Activated gamma-delta T cell treated with anti-CD3 and anti-CD28 coated beads, Interleukin-2, amount 50 U/mL, for 16 hours (primary cell): ENCODE data around the gene TDRKH.

ENCODE experiments used
- DNase-seq: peaks from one replicate; pipeline ENCODE4 v3.0.0-alpha.2; 2020; ENCODE audit warnings: low read depth

Gene TDRKH

GRCh38 chr1:151790071-151790939, at the start of gene TDRKH:
TSS of gene TDRKH (minus strand) at chr1:151790500. CDS start at chr1:151783022, 7,478 bp downstream.
- DNase-seq, result peak; percentile 98

GRCh38 chr1:151839457-151840403, 49.4 kb upstream of the TDRKH start, which contains the start of gene C2CD4D:
TSS of gene C2CD4D (minus strand) at chr1:151839820. CDS start at chr1:151838989, 831 bp downstream.
- peak; percentile 47 for DNase-seq

GRCh38 chr1:151839082-151839412, 48.7 kb upstream of the TDRKH start:
- no peak for DNase-seq

GRCh38 chr1:151838222-151839081, 48.2 kb upstream of the TDRKH start:
- no peak for DNase-seq

DNA sequence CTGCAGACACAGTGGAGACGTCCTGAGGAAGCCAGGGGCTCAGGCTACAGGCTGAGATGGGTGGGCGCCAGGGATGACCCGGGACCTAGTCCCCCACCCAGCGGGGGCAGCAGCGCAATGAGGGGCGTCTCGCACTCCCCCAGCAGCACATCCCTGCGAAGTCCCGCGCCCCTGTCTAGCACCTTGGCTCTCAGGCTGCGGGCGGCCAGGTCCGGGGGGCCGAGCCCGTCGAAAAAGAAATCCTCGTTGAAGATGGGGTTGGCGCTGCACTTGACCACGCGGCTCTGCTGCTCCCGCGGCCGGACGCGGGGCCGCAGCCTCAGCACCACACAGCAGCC, 47.6 kb upstream of the TDRKH start:
- DNase-seq, result no peak

- DNase-seq, result no peak
Observed at GRCh38 chr1:151837197-151837596, 46.9 kb upstream of the TDRKH start.

DNA sequence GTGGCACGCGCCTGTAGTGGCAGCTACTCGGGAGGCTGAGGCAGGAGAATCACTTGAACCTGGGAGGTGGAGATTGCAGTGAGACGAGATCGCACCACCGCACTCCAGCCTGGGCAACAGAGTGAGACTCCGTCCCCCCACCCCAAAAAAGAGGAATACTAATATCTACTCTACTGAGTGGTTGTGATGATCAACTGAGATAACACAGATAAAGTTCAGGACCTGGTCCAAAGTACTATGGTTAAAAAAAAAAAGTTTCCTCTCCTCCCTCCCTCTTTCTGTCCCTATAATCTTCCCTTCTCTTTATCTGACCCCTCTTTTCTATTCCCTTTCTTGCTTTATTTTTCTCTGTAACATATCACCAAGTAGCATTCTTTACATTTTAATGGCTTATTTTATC, 45.3 kb upstream of the TDRKH start:
- DNase-seq, result no peak

- DNase-seq, result no peak
Observed at GRCh38 chr1:151834239-151834638, 43.9 kb upstream of the TDRKH start.

- no peak for DNase-seq
Observed at GRCh38 chr1:151833172-151833900, 43.0 kb upstream of the TDRKH start.

DNA sequence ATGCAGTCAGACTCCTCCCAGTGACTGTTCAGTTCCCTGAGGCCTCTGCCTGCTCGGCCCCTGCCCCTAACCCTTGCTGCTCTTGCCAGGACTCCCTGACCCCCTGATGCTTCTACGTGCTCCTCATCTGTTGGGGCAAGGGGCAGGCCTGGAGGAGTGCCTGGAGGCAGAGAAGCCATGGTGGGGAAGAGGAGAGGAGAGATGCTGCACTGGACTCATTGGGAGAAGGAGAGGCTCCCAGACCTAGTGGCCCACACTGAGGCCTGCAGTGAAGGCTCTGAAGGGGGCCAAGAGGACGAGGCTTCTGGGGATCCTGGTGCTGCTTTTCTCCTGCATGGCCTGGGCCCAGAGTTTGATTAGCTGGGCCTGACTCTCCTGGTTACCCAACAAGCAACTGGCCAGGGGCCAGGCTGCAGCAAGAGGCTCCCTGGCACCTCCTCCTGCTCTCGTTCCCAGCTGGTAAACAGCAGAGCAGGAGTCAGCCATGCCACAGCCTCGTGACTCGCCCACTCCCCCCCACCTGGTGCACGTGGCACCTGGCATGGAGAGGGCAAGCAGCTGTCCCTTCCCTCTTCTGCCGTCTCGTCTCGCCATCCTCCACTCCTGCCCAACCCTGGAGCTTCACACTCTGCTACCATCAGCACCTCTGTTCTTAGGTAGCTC, 42.1 kb upstream of the TDRKH start:
- no peak for DNase-seq

DNA sequence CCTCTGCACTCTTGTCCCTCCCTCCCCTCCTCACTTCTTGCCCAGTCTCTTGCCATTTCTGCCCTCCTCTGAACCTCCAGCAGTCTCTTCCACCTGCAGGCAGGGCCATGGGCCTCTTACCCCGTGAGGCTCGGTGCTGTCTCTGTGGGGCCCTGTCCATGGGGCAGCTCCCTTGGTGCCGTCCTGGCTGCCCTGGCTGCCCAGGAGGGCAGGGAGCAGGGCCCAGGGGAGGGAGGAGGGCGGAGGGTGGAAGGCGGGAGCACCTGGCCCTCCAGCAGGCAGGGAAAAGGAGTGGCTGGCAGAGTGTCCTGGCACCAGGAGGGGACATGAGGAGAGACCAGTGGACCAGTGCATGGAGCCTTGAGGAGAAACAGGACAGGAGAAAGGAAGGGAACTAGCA, 41.3 kb upstream of the TDRKH start, which contains the start of gene RORC:
RORC (minus strand) TSS at position 198 of the 400 bp plus-strand sequence; CDS start at position 160, 38 bp downstream.
- no peak for DNase-seq

GRCh38 chr1:151831256-151831591, 40.9 kb upstream of the TDRKH start:
- no peak for DNase-seq

DNA sequence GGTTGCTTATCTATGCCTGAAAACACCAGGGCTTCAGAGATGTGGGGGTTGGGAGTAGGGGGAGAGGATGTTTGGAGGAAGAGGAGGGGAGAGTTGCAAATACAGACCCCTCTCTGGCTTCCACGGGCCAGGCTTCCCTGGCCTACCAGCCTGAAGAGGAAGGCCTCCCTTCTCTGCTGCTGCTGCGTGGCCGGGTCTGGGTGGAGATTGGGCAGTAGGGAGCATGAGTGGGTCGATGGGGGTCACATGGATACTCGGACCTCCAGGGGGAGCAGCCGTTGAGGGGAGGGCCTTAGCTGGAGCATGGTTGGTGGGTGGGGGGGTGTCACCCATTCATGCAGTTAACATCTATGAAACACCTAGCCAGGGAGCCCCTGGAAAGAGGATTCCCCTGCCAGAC, 39.8 kb upstream of the TDRKH start:
- DNase-seq, result no peak

GRCh38 chr1:151829352-151830046, 39.2 kb upstream of the TDRKH start:
- no peak for DNase-seq

- DNase-seq, result no peak
Observed at GRCh38 chr1:151828921-151829320, 38.6 kb upstream of the TDRKH start.

DNA sequence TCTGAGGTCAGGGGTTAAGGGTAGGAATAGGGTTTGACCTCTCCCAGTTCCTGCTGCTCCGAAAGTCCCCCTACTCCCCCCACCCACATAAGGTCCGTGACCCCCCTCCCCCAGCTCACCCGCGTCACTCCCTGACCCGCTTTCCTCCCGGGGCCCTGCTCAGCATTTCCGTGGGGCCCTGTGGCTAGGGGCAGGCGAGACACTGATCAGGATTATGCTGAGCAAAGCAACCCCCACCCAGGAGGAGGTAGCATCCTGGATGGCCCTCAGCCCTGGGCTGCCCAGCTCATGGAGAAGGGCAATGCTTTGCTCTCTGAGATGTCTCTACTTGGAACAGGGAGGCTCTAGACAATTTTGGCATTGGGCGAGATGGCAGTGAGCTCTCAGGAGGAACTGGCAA, 37.6 kb upstream of the TDRKH start:
- no peak for DNase-seq

DNA sequence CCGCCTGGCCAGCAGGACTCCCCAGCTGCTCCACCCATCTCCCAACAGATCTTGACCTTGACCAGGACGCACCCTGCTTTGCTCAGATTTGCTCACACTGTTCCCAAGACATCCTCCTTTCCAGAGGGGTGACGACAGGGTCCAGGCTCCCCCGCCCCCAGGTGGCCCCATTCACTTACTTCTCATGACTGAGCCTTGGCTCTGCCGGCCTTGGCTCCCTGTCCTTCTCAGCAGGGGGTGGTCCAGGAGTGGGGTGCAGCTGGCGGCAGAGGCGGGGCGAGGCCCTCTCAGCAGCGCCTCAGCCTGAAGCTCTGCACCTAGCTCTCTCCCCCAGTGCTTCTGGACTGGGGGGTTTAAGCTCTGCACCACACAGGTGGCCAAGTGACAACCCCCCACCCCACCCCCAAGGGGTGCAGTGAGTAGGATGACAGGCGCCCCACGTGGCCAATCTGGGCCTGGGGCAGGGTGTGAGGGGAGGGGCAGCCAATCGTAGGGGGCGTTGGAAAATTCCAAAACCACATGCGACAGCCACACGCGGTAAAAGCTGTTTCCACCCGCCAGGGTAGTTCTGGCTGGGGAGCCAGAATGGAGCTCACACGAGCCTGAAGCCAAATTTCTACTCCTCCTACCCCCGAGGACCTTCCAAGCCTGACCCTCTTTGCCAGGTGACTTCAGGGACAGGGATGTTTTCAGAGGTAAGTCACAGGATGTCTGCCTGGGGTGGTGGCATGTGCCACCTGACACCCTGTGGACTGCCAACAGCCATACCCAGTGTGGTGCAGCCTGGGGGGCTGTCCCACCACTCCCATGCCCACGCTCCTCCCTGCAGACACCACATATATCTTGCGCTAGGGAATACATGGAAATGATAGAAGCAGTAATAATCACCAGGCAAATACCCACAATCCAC, 35.7 kb upstream of the TDRKH start:
- DNase-seq, result no peak

DNA sequence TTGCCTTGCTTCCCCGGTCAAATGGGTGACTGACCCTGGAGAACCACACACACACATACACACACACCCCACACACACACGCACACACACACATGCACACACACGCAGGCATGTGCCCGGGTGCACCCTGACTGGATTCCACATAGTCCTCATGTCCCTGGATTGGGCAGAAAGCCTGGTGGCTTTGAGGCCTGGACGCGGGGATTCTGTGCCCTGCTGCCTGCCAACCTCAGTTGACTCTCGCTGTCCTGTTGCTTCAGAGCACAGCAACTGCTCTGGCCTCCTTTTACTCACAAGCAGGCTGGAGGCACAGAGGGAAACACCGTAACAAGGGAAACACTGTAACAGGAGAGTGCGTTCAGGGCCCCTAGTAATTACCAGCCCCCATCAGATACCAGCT, 34.9 kb upstream of the TDRKH start:
- DNase-seq, result no peak

- DNase-seq, result no peak
Observed at GRCh38 chr1:151823175-151823574, 32.9 kb upstream of the TDRKH start.
